ENCODE data around the gene TCF3. TPM values are rescaled to one million over a fixed set of nuclear protein-coding genes. Genes with fewer than 3 reads are reported as not detected.

The TCF3 gene
- total RNA-seq, 3 donors from 2014 or later (not counting 1 experiment from before 2014, with no cell fraction given), result 54.5 to 72.2 (median 64.3) TPM

GRCh38 chr19:1630811-1631210 is 21.6 kb downstream of the TCF3 start:
- no peak overlapping the region for H3K27ac ChIP-seq (ENCODE audit: low read length)
- H3K27me3 ChIP-seq (ENCODE audit: control insufficient read depth, insufficient read depth, low read length), result no peaks in the 10 kb centered on the region
- Mint-ChIP-seq H3K4me3 (no peak overlapping the region), H3K27me3 (ENCODE audit: low read depth in 2 of 2) (no peaks in the 10 kb centered on the region), H3K9me3 (no peaks in the 10 kb centered on the region), H3K4me1 (peaks cover 0 to 5% of the 10 kb centered on the region in 2 donors), H3K27ac (no peak overlapping the region), H3K36me3 (no peaks in the 10 kb centered on the region)
- DNase-seq (no peak), ATAC-seq (no peak)
- 92% methylated on average over 17 of the region's 17 CpGs for WGBS (ENCODE audit: insufficient coverage)
- intact Hi-C loops (cut with micrococcal nuclease), result no loop called here
- no peak overlapping the region for H3K4me3 ChIP-seq (ENCODE audit: low read length)
- H3K9me3 ChIP-seq (ENCODE audit: control insufficient read depth, insufficient read depth, low read length), result no peaks in the 10 kb centered on the region
- peaks cover 3% of the 10 kb centered on the region for H3K4me1 ChIP-seq (ENCODE audit: control insufficient read depth, insufficient read depth, low read length)
- peaks cover 11% of the 10 kb centered on the region for H3K36me3 ChIP-seq (ENCODE audit: control insufficient read depth, insufficient read depth, low read length)
- no peak for TF ChIP-seq CTCF (IDR thresholded peaks at IDR 0.05)

GRCh38 chr19:1630012-1630411 is 22.4 kb downstream of the TCF3 start:
- Mint-ChIP-seq H3K4me3 (no peak overlapping the region), H3K36me3 (no peaks in the 10 kb centered on the region), H3K9me3 (no peaks in the 10 kb centered on the region), H3K27ac (no peak overlapping the region), H3K27me3 (ENCODE audit: low read depth in 2 of 2) (no peaks in the 10 kb centered on the region), H3K4me1 (peaks cover 0 to 5% of the 10 kb centered on the region in 2 donors)
- intact Hi-C loops (cut with micrococcal nuclease), result no loop called here
- Histone ChIP-seq H3K36me3 (ENCODE audit: control insufficient read depth, insufficient read depth, low read length) (peaks cover 13% of the 10 kb centered on the region), H3K4me1 (ENCODE audit: control insufficient read depth, insufficient read depth, low read length) (peaks cover 3% of the 10 kb centered on the region), H3K9me3 (ENCODE audit: control insufficient read depth, insufficient read depth, low read length) (no peaks in the 10 kb centered on the region), H3K4me3 (ENCODE audit: low read length) (no peak overlapping the region), H3K27me3 (ENCODE audit: control insufficient read depth, insufficient read depth, low read length) (no peaks in the 10 kb centered on the region), H3K27ac (ENCODE audit: low read length) (no peak overlapping the region)
- DNase-seq (no peak), ATAC-seq (no peak)
- 92% methylated on average over 20 of the region's 20 CpGs for WGBS (ENCODE audit: insufficient coverage)
- no peak for TF ChIP-seq CTCF (IDR thresholded peaks at IDR 0.05)

- H3K4me1 ChIP-seq (ENCODE audit: control insufficient read depth, insufficient read depth, low read length), result peaks cover 3% of the 10 kb centered on the region
- no peak for ATAC-seq
- no peak for DNase-seq
- H3K4me3 ChIP-seq (ENCODE audit: low read length), result no peak overlapping the region
- Mint-ChIP-seq H3K9me3 (no peaks in the 10 kb centered on the region), H3K4me3 (no peak overlapping the region), H3K27me3 (ENCODE audit: low read depth in 2 of 2) (no peaks in the 10 kb centered on the region), H3K27ac (no peak overlapping the region), H3K4me1 (peaks cover 0 to 11% of the 10 kb centered on the region in 2 donors), H3K36me3 (no peaks in the 10 kb centered on the region)
- WGBS (ENCODE audit: insufficient coverage), result 97% methylated on average over 24 of the region's 24 CpGs
- H3K9me3 ChIP-seq (ENCODE audit: control insufficient read depth, insufficient read depth, low read length), result no peaks in the 10 kb centered on the region
- no peak for TF ChIP-seq CTCF (IDR thresholded peaks at IDR 0.05)
- no peaks in the 10 kb centered on the region for H3K27me3 ChIP-seq (ENCODE audit: control insufficient read depth, insufficient read depth, low read length)
- intact Hi-C loops (cut with micrococcal nuclease), result no loop called here
- peaks cover 13% of the 10 kb centered on the region for H3K36me3 ChIP-seq (ENCODE audit: control insufficient read depth, insufficient read depth, low read length)
- H3K27ac ChIP-seq (ENCODE audit: low read length), result no peak overlapping the region
Measured at GRCh38 chr19:1629256-1629808, 23.1 kb downstream of the TCF3 start.

- intact Hi-C loops (cut with micrococcal nuclease), result no loop called here
- Mint-ChIP-seq H3K4me1 (peaks cover 0 to 6% of the 10 kb centered on the region in 2 donors), H3K27ac (no peak overlapping the region), H3K4me3 (no peak overlapping the region), H3K36me3 (no peaks in the 10 kb centered on the region), H3K27me3 (ENCODE audit: low read depth in 2 of 2) (no peaks in the 10 kb centered on the region), H3K9me3 (no peaks in the 10 kb centered on the region)
- peaks cover 14% of the 10 kb centered on the region for H3K36me3 ChIP-seq (ENCODE audit: control insufficient read depth, insufficient read depth, low read length)
- H3K27ac ChIP-seq (ENCODE audit: low read length), result no peak overlapping the region
- ATAC-seq (no peak), DNase-seq (no peak)
- peaks cover 3% of the 10 kb centered on the region for H3K4me1 ChIP-seq (ENCODE audit: control insufficient read depth, insufficient read depth, low read length)
- TF ChIP-seq CTCF (IDR thresholded peaks at IDR 0.05), result no peak
- no peaks in the 10 kb centered on the region for H3K27me3 ChIP-seq (ENCODE audit: control insufficient read depth, insufficient read depth, low read length)
- WGBS (ENCODE audit: insufficient coverage), result 97% methylated on average over 16 of the region's 17 CpGs
- H3K4me3 ChIP-seq (ENCODE audit: low read length), result no peak overlapping the region
- no peaks in the 10 kb centered on the region for H3K9me3 ChIP-seq (ENCODE audit: control insufficient read depth, insufficient read depth, low read length)
Measured at GRCh38 chr19:1627194-1627593, 25.2 kb downstream of the TCF3 start.
